HG03103 (cell line): ENCODE results near the gene PPARD.
"Not testable (repeated sequence)": the region's sequence is repeated elsewhere in the genome, so short reads cannot be mapped to it uniquely, and the experiment has no call there.

Source experiments
- ATAC-seq: cut with Tn5 transposase; IDR thresholded peaks from one replicate; pipeline ENCODE4 v1.9.1; 2021; ENCODE audit warnings: low read depth; ENCODE audit not compliant: unreplicated experiment

The PPARD gene

GRCh38 chr6:35377002-35377401 lies 34.6 kb downstream of the PPARD start:
- ATAC-seq, result no peak

- no peak for ATAC-seq
Measured at GRCh38 chr6:35378261-35378660, 35.9 kb downstream of the PPARD start.

- no peak for ATAC-seq
Measured at GRCh38 chr6:35381132-35381531, 38.8 kb downstream of the PPARD start.

GRCh38 chr6:35382015-35382414 lies 39.7 kb downstream of the PPARD start:
- ATAC-seq, result no peak

GRCh38 chr6:35385457-35386202 lies 43.3 kb downstream of the PPARD start:
- no peak for ATAC-seq

GRCh38 chr6:35386989-35387388 lies 44.6 kb downstream of the PPARD start:
- ATAC-seq, result no peak

- ATAC-seq, result no peak
Measured at GRCh38 chr6:35388030-35388429, 45.7 kb downstream of the PPARD start.

- ATAC-seq, result no peak
Measured at GRCh38 chr6:35388772-35389352, 46.5 kb downstream of the PPARD start.

GRCh38 chr6:35389386-35389785 lies 47.0 kb downstream of the PPARD start:
- ATAC-seq, result not testable (repeated sequence)

- no peak for ATAC-seq
Measured at GRCh38 chr6:35391240-35391968, 49.0 kb downstream of the PPARD start.

GRCh38 chr6:35392111-35392702 lies 49.8 kb downstream of the PPARD start:
- no peak for ATAC-seq

- no peak for ATAC-seq
Measured at GRCh38 chr6:35392773-35393672, 50.7 kb downstream of the PPARD start.

- ATAC-seq, result no peak
Measured at GRCh38 chr6:35396991-35397390, 54.6 kb downstream of the PPARD start.

- ATAC-seq, result no peak
Measured at GRCh38 chr6:35397806-35398418, 55.6 kb downstream of the PPARD start.

GRCh38 chr6:35398526-35398925 lies 56.2 kb downstream of the PPARD start:
- no peak for ATAC-seq

GRCh38 chr6:35400111-35400510 lies 57.8 kb downstream of the PPARD start:
- no peak for ATAC-seq

- ATAC-seq, result no peak
Measured at GRCh38 chr6:35400901-35401311, 58.5 kb downstream of the PPARD start.

- ATAC-seq, result no peak
Measured at GRCh38 chr6:35401514-35401913, 59.2 kb downstream of the PPARD start.

- no peak for ATAC-seq
Measured at GRCh38 chr6:35402136-35402855, 59.9 kb downstream of the PPARD start.
